GM18505 (cell line): ENCODE results near the gene FRK.
"Not testable (repeated sequence)": the region's sequence is repeated elsewhere in the genome, so short reads cannot be mapped to it uniquely, and the experiment has no call there.

ENCODE experiments used
- ATAC-seq: cut with Tn5 transposase; IDR thresholded peaks from one replicate; pipeline ENCODE4 v1.9.1; 2021; ENCODE audit not compliant: unreplicated experiment
- POLR2A ChIP-seq: IDR thresholded peaks from 4 replicates; pipeline ENCODE4 v1.6.1; 2011; ENCODE audit warnings: borderline replicate concordance; ENCODE audit not compliant: insufficient read depth, insufficient read length; ENCODE audit errors: extremely low read depth

Gene FRK

DNA sequence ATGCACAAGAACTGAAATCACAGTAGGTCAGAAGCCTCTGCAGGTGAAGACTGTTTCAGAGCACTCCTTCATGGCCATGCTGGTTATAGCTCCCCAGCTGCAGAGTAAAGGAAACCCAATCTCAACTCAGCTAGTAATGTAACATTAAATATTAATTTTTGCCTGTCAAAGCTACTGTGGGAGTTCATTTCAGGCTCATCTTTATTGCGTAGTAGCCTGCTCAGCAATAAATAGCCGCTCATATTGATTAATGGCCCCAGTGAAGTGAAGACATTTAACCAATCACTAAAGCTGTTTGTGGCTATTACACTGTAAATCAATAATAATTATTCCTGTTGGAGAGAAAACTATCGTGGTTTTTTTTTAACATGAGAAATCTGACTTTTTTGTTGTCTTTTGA lies 101.7 kb downstream of the FRK start:
- TF ChIP-seq POLR2A, result no peak
- no peak for ATAC-seq

DNA sequence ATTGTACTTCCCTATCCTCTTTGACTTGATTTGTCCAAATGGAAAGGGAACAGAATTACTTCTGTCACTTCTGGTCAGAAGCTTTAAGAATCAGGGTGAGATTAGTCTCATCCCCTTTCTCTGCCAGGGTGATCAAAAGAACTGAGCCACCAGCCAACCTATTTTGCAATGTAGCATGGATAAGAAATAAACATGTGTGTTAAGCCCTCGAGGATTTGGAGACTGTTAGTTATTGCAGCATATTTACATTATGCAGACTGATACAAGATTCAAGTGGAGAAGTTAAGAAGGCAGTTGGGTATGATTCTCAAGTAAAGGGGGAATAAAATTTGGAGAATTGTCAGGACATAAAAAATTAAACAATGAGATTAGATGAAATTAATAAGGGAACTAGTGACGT lies 106.0 kb downstream of the FRK start:
- no peak for ATAC-seq
- no peak for TF ChIP-seq POLR2A

DNA sequence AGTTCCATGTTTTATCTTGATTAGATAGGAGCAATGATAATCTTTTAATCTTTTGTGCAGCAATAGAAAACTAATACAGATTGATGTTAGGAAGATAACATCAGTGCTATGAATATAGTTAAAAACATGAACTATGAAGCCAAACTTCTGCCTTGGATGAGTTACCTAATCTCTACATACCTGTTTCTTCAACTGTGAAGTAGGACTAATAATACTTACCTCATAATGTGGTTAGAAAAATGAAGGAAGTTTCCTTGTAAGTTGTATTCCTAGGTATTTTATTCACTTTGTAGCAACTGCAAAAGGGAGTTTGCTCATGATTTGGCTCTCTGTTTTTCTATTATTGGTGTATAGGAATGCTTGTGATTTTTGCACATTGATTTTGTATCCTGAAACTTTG lies 111.9 kb downstream of the FRK start:
- no peak for ATAC-seq
- no peak for TF ChIP-seq POLR2A

DNA sequence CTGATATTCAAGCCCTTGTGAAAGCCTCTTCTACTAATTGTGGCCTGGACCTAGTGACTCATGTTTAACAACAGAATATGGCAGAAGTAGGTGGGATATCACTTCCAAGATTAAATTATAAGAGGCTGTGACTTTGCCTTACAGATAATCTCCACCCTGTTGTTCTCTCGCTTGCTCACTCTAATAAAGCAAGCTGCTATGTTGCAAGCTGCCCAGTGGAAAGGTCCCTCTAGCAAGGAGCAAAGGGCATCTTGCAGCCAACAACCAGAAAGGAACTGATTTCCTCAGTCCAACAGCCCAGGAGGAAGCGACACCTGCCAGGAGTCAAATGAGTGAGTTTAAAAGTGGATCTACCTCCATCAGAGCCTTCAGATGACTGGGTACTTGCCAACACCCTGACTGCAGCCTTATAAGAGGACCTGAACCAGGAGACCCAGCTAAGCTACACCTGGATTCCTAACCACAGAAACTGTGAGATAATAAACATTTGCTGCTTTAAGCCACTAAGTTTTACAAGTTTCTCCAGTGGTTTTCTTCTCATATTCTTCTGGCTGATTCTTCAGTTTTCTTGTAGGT lies 112.6 kb downstream of the FRK start:
- TF ChIP-seq POLR2A, result no peak
- no peak for ATAC-seq

DNA sequence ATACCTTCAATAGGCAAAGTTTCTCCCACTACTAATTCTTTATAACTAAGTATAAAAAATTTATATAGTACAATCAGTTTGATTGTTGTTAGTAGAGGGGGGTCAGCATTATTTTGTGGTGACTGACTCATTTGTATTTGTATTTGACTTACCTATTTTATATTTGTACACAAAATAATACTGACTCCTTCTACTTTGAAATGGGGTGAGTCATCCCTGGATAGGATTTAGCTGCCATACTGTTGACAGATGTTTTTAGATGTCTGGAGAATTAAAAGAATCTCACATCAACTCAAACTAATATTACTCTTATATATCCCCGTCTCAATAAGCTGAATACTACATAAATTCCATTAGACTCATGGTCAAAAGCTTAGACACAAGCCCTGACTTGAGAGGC lies 114.9 kb downstream of the FRK start:
- TF ChIP-seq POLR2A, result no peak
- ATAC-seq, result no peak

- no peak for ATAC-seq
- TF ChIP-seq POLR2A, result no peak
Observed at GRCh38 chr6:115945306-115945705, 115.4 kb downstream of the FRK start.

DNA sequence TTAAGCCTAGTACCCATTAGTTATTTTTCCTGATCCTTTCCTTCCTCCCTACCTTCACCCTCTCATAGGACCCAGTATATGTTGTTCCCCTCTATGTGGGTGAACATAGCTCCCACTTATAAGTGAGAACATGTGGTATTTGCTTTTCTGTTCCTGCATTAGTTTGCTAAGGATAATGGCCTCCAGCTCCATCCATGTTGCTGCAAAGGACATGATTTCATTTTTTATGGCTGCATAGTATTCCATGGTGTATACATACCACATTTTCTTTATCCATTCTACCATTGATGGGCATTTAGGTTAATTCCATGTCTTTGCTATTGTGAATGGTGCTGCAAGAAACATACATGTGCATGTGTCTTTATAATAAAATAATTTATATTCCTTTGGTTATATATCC lies 115.9 kb downstream of the FRK start:
- not testable (repeated sequence) for ATAC-seq

DNA sequence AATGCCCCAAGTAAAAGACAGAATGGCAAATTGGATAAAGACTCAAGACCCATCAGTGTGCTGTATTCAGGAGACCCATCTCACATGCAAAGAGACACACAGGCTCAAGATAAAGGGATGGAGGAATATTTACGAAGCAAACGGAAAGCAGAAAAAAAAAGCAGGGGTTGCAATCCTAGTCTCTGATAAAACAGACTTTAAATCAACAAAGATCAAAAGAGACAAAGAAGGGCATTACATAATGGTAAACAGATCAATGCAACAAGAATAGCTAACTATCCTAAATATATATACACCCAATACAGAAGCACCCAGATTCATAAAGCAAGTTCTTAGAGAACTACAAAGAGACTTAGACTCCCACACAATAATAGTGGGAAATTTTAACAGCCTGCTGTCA lies 123.2 kb downstream of the FRK start:
- not testable (repeated sequence) for ATAC-seq

- no peak for TF ChIP-seq POLR2A
- ATAC-seq, result no peak
Observed at GRCh38 chr6:115935361-115935760, 125.3 kb downstream of the FRK start.

DNA sequence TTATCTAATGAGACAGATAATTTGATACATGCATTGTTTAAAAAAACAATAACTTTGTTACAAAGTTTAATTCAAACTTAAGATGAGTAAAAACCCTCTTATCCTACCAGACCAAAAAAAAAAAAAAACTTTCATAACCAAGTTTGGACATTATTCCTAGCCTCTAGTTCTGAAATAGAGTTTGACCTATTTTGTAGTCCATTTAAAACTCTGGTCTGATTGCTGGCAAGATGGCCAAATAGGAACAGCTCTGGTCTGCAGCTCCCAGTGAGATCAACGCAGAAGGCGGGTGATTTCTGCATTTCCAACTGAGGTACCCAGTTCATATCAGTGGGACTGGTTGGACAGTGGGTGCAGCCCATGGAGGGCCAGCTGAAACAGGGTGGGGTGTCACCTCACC lies 125.9 kb downstream of the FRK start:
- no peak for TF ChIP-seq POLR2A
- ATAC-seq, result no peak

DNA sequence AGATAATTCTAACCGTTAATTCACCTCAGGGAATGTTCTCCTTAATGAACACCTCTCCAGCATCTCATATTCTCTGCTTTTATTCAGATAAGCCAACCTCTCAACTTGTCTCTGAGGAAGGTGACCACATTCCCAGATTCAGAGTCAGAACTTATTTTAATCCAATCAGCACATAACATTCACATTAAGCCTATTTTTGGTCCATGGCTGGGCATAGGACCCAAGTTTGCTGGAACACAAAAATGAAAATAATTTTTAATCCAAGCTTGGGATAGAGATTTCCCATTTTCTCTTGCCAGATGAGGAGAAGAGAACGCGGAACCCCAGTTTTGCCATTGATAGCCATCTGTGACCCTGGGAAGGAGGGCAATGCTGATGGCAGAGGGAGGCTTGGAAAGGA lies 126.5 kb downstream of the FRK start:
- ATAC-seq, result no peak
- TF ChIP-seq POLR2A, result no peak

GRCh38 chr6:115932481-115932880 lies 128.2 kb downstream of the FRK start:
- no peak for TF ChIP-seq POLR2A
- ATAC-seq, result no peak

- ATAC-seq, result not testable (repeated sequence)
Observed at GRCh38 chr6:115928000-115928399, 132.7 kb downstream of the FRK start.

DNA sequence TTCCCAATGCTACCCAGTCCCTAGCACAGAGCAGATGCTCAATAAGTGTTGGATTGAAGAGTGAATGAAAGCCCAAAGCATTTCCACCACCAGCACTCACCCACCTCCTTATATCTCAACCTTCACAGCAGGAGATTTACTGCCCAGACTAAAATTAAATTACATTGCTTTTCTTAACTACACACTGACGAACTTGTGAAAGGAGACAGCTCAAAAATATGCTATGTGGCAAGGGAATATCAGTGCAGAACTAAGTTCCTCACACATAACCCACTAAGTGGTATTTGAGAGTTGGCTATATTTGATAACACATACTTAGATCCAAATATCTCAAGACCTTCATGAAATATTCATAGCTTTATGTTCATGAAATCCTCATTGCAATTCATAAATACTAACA lies 137.7 kb downstream of the FRK start:
- no peak for ATAC-seq
- no peak for TF ChIP-seq POLR2A

- no peak for ATAC-seq
- TF ChIP-seq POLR2A, result no peak
Observed at GRCh38 chr6:115914098-115914497, 146.6 kb downstream of the FRK start.
